H1 (cell line): ENCODE measurements around the gene EML4. TPM values are rescaled to one million over a fixed set of nuclear protein-coding genes. Genes with fewer than 3 reads are reported as not detected.

Experiments
- CTCF ChIA-PET: fragments of 300-600 bp; sonication (Branson Sonifier 250); formaldehyde crosslinking; loops from one replicate; lab custom pipeline; 2021; ENCODE audit not compliant: partially characterized antibody; lab: Charles Lee
- POLR2A ChIA-PET: fragments of 300-600 bp; sonication (Branson Sonifier 250); formaldehyde crosslinking; loops from one replicate; lab custom pipeline; 2021; ENCODE audit warnings: inconsistent platforms; ENCODE audit not compliant: partially characterized antibody; lab: Charles Lee
- DNase-seq, 2 experiments: peaks; one replicate each; pipeline versions ENCODE4 v3.0.0 to v3.0.0-alpha.2; 2010 to 2022; ENCODE audit warnings: low spot score in 2 of 2, low read depth in 1 of 2, mixed read lengths in 1 of 2
- FAIRE-seq: peaks from 2 replicates; lab custom pipeline; 2011; peaks lifted over from hg19 to GRCh38; lab: Jason Lieb, UNC
- H2AFZ ChIP-seq: 2 replicates; pipeline ENCODE4 v1.8.1; 2012; ENCODE audit warnings: low read length, inconsistent platforms
- H2AK5ac ChIP-seq: 2 replicates; pipeline ENCODE4 v1.6.1; 2013; ENCODE audit warnings: low read depth, low read length
- H2BK120ac ChIP-seq: replicated peaks from 2 replicates; pipeline ENCODE3; 2013; ENCODE audit warnings: low read depth, low read length, inconsistent platforms
- H2BK12ac ChIP-seq: 2 replicates; pipeline ENCODE4 v1.6.1; 2013; ENCODE audit warnings: low read depth, low read length
- H2BK15ac ChIP-seq: 2 replicates; pipeline ENCODE4 v1.6.1; 2013; ENCODE audit warnings: low read length
- H2BK20ac ChIP-seq: 2 replicates; pipeline ENCODE4 v1.6.1; 2013; ENCODE audit warnings: low read length
- H2BK5ac ChIP-seq: 2 replicates; pipeline ENCODE4 v1.6.1; 2013; ENCODE audit warnings: low read depth, low read length
- H3K14ac ChIP-seq: 2 replicates; pipeline ENCODE4 v1.6.1; 2013; ENCODE audit warnings: inconsistent platforms; ENCODE audit not compliant: insufficient read length
- H3K18ac ChIP-seq: 2 replicates; pipeline ENCODE4 v1.6.1; 2013; ENCODE audit warnings: low read length; ENCODE audit errors: extremely low read depth
- H3K23ac ChIP-seq: 2 replicates; pipeline ENCODE4 v1.6.1; 2013; ENCODE audit warnings: inconsistent platforms; ENCODE audit not compliant: insufficient read length
- H3K23me2 ChIP-seq: 2 replicates; pipeline ENCODE4 v1.6.1; 2013; ENCODE audit warnings: low read depth, low read length
- H3K27ac ChIP-seq: 2 replicates; pipeline ENCODE4 v1.6.1; 2011; ENCODE audit warnings: low read depth, low read length, inconsistent platforms
- H3K27me3 ChIP-seq, 4 experiments: replicated peaks in 1 of 4; 1 replicate in 1 of 4; 2 replicates in 3 of 4; pipeline versions ENCODE4 v1.6.1 to v1.8.1; 2011 to 2013; ENCODE audit warnings: low read length in 3 of 4, mild to moderate bottlenecking in 3 of 4, inconsistent platforms in 2 of 4, mixed read lengths in 2 of 4, moderate library complexity in 1 of 4; ENCODE audit not compliant: control insufficient read depth in 3 of 4, insufficient read depth in 3 of 4; ENCODE audit errors: extremely low read depth in 1 of 4
- H3K36me3 ChIP-seq, 4 experiments: 2 replicates each; pipeline versions ENCODE4 v1.6.1 to v1.8.1; 2011 to 2013; ENCODE audit warnings: mild to moderate bottlenecking in 4 of 4, low read length in 3 of 4, moderate library complexity in 2 of 4, control low read depth in 1 of 4, inconsistent platforms in 1 of 4; ENCODE audit not compliant: insufficient read depth in 4 of 4, control insufficient read depth in 2 of 4
- H3K4ac ChIP-seq: replicated peaks from 2 replicates; pipeline ENCODE3; 2013; ENCODE audit warnings: low read length, low read depth, mixed read lengths, inconsistent platforms; ENCODE audit not compliant: insufficient read length
- H3K4me1 ChIP-seq, 4 experiments: replicated peaks in 1 of 4; 1 replicate in 1 of 4; 2 replicates in 3 of 4; pipeline versions ENCODE4 v1.6.1 to v1.8.1; 2011 to 2013; ENCODE audit warnings: low read length in 3 of 4, inconsistent platforms in 2 of 4, mixed read lengths in 1 of 4; ENCODE audit not compliant: insufficient read depth in 4 of 4, control insufficient read depth in 3 of 4
- H3K4me2 ChIP-seq, 2 experiments: 2 replicates each; pipeline versions ENCODE4 v1.6.1 to v1.8.1; 2011 to 2013; ENCODE audit warnings: low read depth in 2 of 2, low read length in 2 of 2, control low read depth in 1 of 2, inconsistent platforms in 1 of 2, mild to moderate bottlenecking in 1 of 2; ENCODE audit not compliant: insufficient read depth in 1 of 2
- H3K4me3 ChIP-seq, 4 experiments: fragments of 200-600, 300-600 bp in 1 of 4; sonication (generic), shearing (Covaris generic), sonication (Bioruptor Twin) in 1 of 4; 2 replicates each; pipeline versions ENCODE4 v1.5.1 to v1.8.1; 2011 to 2016; ENCODE audit warnings: low read length in 4 of 4, low read depth in 3 of 4, control low read depth in 2 of 4, inconsistent platforms in 2 of 4, mild to moderate bottlenecking in 2 of 4, mixed read lengths in 1 of 4, moderate library complexity in 1 of 4; ENCODE audit not compliant: insufficient read depth in 2 of 4; ENCODE audit errors: extremely low read depth in 1 of 4
- H3K56ac ChIP-seq: replicated peaks from 2 replicates; pipeline ENCODE3; 2013; ENCODE audit warnings: low read depth, mild to moderate bottlenecking, mixed read lengths, low read length, inconsistent platforms; ENCODE audit not compliant: insufficient read length
- H3K79me1 ChIP-seq: 2 replicates; pipeline ENCODE4 v1.6.1; 2013; ENCODE audit warnings: low read depth, low read length, control low read depth
- H3K79me2 ChIP-seq, 2 experiments: 2 replicates each; pipeline versions ENCODE4 v1.6.1 to v1.8.1; 2012 to 2013; ENCODE audit warnings: low read length in 2 of 2, mild to moderate bottlenecking in 2 of 2, inconsistent platforms in 1 of 2; ENCODE audit not compliant: insufficient read depth in 2 of 2, control insufficient read depth in 1 of 2
- H3K9ac ChIP-seq, 4 experiments: replicated peaks in 1 of 4; 1 replicate in 1 of 4; 2 replicates in 3 of 4; pipeline versions ENCODE4 v1.6.1 to v1.8.1; 2011 to 2013; ENCODE audit warnings: low read depth in 3 of 4, low read length in 3 of 4, control low read depth in 2 of 4, mild to moderate bottlenecking in 2 of 4, moderate library complexity in 2 of 4, inconsistent platforms in 1 of 4; ENCODE audit errors: extremely low read depth in 1 of 4
- H3K9me3 ChIP-seq, 2 experiments: 2 replicates each; pipeline versions ENCODE4 v1.6.1 to v1.8.1; 2012 to 2013; ENCODE audit warnings: mild to moderate bottlenecking in 2 of 2, moderate library complexity in 2 of 2, control low read depth in 1 of 2, inconsistent platforms in 1 of 2, low read depth in 1 of 2, low read length in 1 of 2, mixed read lengths in 1 of 2; ENCODE audit not compliant: insufficient read depth in 2 of 2
- H4K20me1 ChIP-seq, 2 experiments: replicated peaks in 1 of 2; 2 replicates each; pipeline versions ENCODE3 to v1.8.1; 2011 to 2013; ENCODE audit warnings: inconsistent platforms in 2 of 2, low read length in 2 of 2, mild to moderate bottlenecking in 1 of 2; ENCODE audit not compliant: insufficient read depth in 2 of 2, control insufficient read depth in 1 of 2
- H4K5ac ChIP-seq: 2 replicates; pipeline ENCODE4 v1.6.1; 2013; ENCODE audit warnings: low read length, low read depth, mixed read lengths, inconsistent platforms; ENCODE audit not compliant: insufficient read length
- H4K8ac ChIP-seq: 2 replicates; pipeline ENCODE4 v1.8.0; 2013; ENCODE audit warnings: mild to moderate bottlenecking, moderate library complexity, low read length, inconsistent platforms; ENCODE audit not compliant: insufficient read depth; ENCODE audit errors: extremely low read depth
- H4K91ac ChIP-seq: replicated peaks from 2 replicates; pipeline ENCODE3; 2013; ENCODE audit warnings: low read length, mixed read lengths, inconsistent platforms; ENCODE audit not compliant: insufficient read length
- ASH2L ChIP-seq: fragments of 200-600, 300-600 bp; sonication (generic); IDR thresholded peaks from one replicate; pipeline ENCODE4 v1.7.1; 2017; ENCODE audit warnings: low read length
- BACH1 ChIP-seq: IDR thresholded peaks from 2 replicates; pipeline ENCODE4 v1.6.1; 2012; ENCODE audit warnings: low read length, improper control_type of control experiment
- BCL11A ChIP-seq, 2 experiments: IDR thresholded peaks; one replicate each; pipeline ENCODE4 v1.6.1; 2011; ENCODE audit warnings: low read depth in 2 of 2, low read length in 2 of 2, mild to moderate bottlenecking in 2 of 2
- polyA plus RNA-seq, 7 experiments: library from polyadenylated mRNA; depleted of rRNA in 3 of 7; stranded (reverse) in 5 of 7; unstranded in 2 of 7; fragments of >200 nt in 5 of 7; fragments of 200-250 nt in 2 of 7; gene quantifications; 1 replicate in 5 of 7; 2 replicates in 1 of 7; 4 replicates in 1 of 7; pipeline versions ENCODE4 v1.2.1 to v1.2.3, GENCODE V29; 2011 to 2013; ENCODE audit warnings: missing spikeins in 2 of 7, mixed read lengths in 2 of 7
- total RNA-seq: library from RNA; stranded (reverse); fragmentation: NEBNext Ultra II Directional; extraction: Animal tissue kit (Norgen Biotek cat#: 25700); gene quantifications from 2 replicates; pipeline ENCODE4 v1.2.1, GENCODE V29; 2021

EML4 gene
- total and polyA plus RNA-seq, 2 of the 8 experiments (the other 6 are each of a cell fraction or from before 2014, with no cell fraction given) = 50.1 to 104 TPM

DNA sequence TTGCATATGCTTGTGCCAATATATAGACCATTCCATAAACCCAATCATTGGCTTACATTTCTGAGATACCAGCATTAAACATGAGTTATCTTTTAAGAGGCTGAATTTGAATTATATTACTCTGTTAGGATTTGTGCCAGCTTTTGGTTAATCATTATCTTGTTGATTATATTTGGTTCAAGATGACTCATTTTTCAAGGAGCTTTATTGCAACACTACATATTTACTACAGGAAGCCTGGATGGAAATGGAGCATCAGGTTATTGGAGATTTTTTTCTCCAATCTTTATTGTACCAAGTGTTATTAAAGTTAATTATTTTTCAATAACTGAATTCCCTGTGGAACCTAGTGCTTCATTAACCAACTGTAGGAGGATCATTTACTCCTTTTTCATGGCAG, 26.4 kb downstream of the EML4 start:
- CTCF ChIA-PET = interaction anchor here (0.6 to 4.4 kb wide), 12 partner anchors 13 to 345 kb away, joined by 3 to 25 read pairs (median 5); no protein-coding TSS in a partner anchor
- TF ChIP-seq ASH2L (no peak), BCL11A (IDR thresholded peaks at IDR 0.05; ENCODE audit: low read depth in 2 of 2, low read length in 2 of 2) (no peak), BACH1 (no peak)

More for the DNA sequence above, 26.4 kb downstream of the EML4 start:
- Histone ChIP-seq H2BK20ac (no peak overlapping the region), H4K5ac (no peak overlapping the region), H3K4me3 (no peak overlapping the region), H3K27me3 (no peaks in the 10 kb centered on the region), H3K23ac (no peak overlapping the region), H3K56ac (no peak overlapping the region), H4K20me1 (peaks cover 4 to 8% of the 10 kb centered on the region in 2 experiments), H2AK5ac (no peak overlapping the region), H3K18ac (no peak overlapping the region), H3K23me2 (no peaks in the 10 kb centered on the region), H3K9ac (no peak overlapping the region), H3K36me3 (no peaks in the 10 kb centered on the region), H2BK15ac (no peak overlapping the region), H4K8ac (no peak overlapping the region), H2BK5ac (no peak overlapping the region), H2BK120ac (no peak overlapping the region), H3K4ac (no peak overlapping the region), H3K14ac (no peak overlapping the region), H4K91ac (no peak overlapping the region), H2BK12ac (no peak overlapping the region), H3K4me1 (peaks cover 0 to 7% (median 2%) of the 10 kb centered on the region in 4 experiments; a peak in 2 of 7 replicates), H3K79me2 (peaks cover 8 to 88% of the 10 kb centered on the region in 2 experiments), H2AFZ (no peak overlapping the region), H3K79me1 (no peaks in the 10 kb centered on the region), H3K27ac (no peak overlapping the region), H3K4me2 (no peak overlapping the region), H3K9me3 (no peaks in the 10 kb centered on the region)
- DNase-seq (no peak), FAIRE-seq (no peak)
- POLR2A ChIA-PET = no interaction called here
